Measurements from ENCODE around the gene LDB1.
A peak's percentile ranks its signal among the peaks of the same experiment; 100 is the strongest.

The LDB1 gene

GRCh38 chr10:102135956-102136526, 15.9 kb upstream of the LDB1 start:
- TF ChIP-seq FOXP2 (optimal IDR thresholded peaks at IDR 0.05; ENCODE audit: borderline replicate concordance, extremely low read depth, extremely low read length, insufficient read depth) (no peak), REST (IDR thresholded peaks at IDR 0.05; ENCODE audit: insufficient read depth in 1 of 2, low read depth in 2 of 2, low read length in 2 of 2) (no peak), POLR2AphosphoS5 (IDR thresholded peaks at IDR 0.05; ENCODE audit: low read depth, low read length) (no peak), SIN3A (IDR thresholded peaks at IDR 0.05; ENCODE audit: borderline replicate concordance, insufficient read depth, low read length) (no peak), TAF1 (IDR thresholded peaks at IDR 0.05; ENCODE audit: borderline replicate concordance, insufficient read depth, low read length) (no peak)

- no peak for TF ChIP-seq SIN3A (IDR thresholded peaks at IDR 0.05; ENCODE audit: borderline replicate concordance, insufficient read depth, low read length)
These were observed 14.2 kb upstream of the LDB1 start for GRCh38 chr10:102134416-102134815.

GRCh38 chr10:102133373-102134195, 13.4 kb upstream of the LDB1 start:
- no peak for TF ChIP-seq FOXP2 (optimal IDR thresholded peaks at IDR 0.05; ENCODE audit: borderline replicate concordance, extremely low read depth, extremely low read length, insufficient read depth)
- peak; percentile 82; the same call in 1 of the 2 replicates for TF ChIP-seq SIN3A (IDR thresholded peaks at IDR 0.05; ENCODE audit: borderline replicate concordance, insufficient read depth, low read length)
- TF ChIP-seq POLR2AphosphoS5 (IDR thresholded peaks at IDR 0.05; ENCODE audit: low read depth, low read length): no peak; the same call in 1 of the 2 replicates
- TF ChIP-seq TAF1 (IDR thresholded peaks at IDR 0.05; ENCODE audit: borderline replicate concordance, insufficient read depth, low read length): peak; percentile 26; the same call in 1 of the 2 replicates
- TF ChIP-seq REST (IDR thresholded peaks at IDR 0.05; ENCODE audit: insufficient read depth in 1 of 2, low read depth in 2 of 2, low read length in 2 of 2): no peak

GRCh38 chr10:102132563-102133372, 12.6 kb upstream of the LDB1 start, which contains the start of gene PPRC1:
TSS of gene PPRC1 (plus strand) at chr10:102133040. CDS start at chr10:102133069, 29 bp downstream.
- TF ChIP-seq SIN3A (IDR thresholded peaks at IDR 0.05; ENCODE audit: borderline replicate concordance, insufficient read depth, low read length) (0 out of 2 replicates have a peak, but pooled peaks have one; percentile 60), TAF1 (IDR thresholded peaks at IDR 0.05; ENCODE audit: borderline replicate concordance, insufficient read depth, low read length) (peak; percentile 65; the same call in 1 of the 2 replicates), REST (IDR thresholded peaks at IDR 0.05; ENCODE audit: insufficient read depth in 1 of 2, low read depth in 2 of 2, low read length in 2 of 2) (no peak), FOXP2 (optimal IDR thresholded peaks at IDR 0.05; ENCODE audit: borderline replicate concordance, extremely low read depth, extremely low read length, insufficient read depth) (no peak), POLR2AphosphoS5 (IDR thresholded peaks at IDR 0.05; ENCODE audit: low read depth, low read length) (peak; percentile 91)

- TF ChIP-seq REST (IDR thresholded peaks at IDR 0.05; ENCODE audit: insufficient read depth in 1 of 2, low read depth in 2 of 2, low read length in 2 of 2) (no peak), SIN3A (IDR thresholded peaks at IDR 0.05; ENCODE audit: borderline replicate concordance, insufficient read depth, low read length) (no peak), FOXP2 (optimal IDR thresholded peaks at IDR 0.05; ENCODE audit: borderline replicate concordance, extremely low read depth, extremely low read length, insufficient read depth) (no peak), POLR2AphosphoS5 (IDR thresholded peaks at IDR 0.05; ENCODE audit: low read depth, low read length) (no peak), TAF1 (IDR thresholded peaks at IDR 0.05; ENCODE audit: borderline replicate concordance, insufficient read depth, low read length) (no peak)
These were observed 12.0 kb upstream of the LDB1 start for GRCh38 chr10:102132193-102132562.
